ENCODE results near the gene MAPKBP1.

MAPKBP1 gene

DNA sequence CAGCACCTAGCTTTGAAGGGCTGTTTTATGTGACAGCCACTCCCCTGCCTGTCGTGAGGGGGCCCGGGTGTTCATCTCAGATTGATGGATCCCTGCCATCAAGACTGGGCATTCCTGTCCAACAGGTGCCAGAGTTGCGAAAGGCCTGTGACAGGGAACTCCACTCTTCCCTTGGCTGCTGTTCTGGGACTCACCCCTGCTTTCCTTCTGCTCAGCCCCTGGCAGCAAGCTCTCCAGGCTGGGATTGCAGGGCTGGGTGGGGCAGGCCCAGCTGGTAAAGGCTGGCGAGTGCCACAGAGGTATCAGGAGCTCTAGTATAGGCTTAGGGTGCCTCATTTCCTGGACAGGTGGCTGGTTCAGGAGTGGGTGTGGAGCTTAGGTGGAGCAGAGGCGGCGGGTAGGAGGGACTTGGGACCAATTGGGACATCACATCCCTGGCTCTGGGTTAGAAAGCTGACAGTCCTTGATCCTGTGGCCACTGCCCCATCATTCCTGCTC lies 64.2 kb downstream of the MAPKBP1 start, which contains the start of gene PLA2G4B:
TSS of gene PLA2G4B (plus strand) at position 448 of the 498 bp plus-strand sequence. CDS start 67 bp downstream, outside the sequence.
- TF ChIP-seq, protein P1, sequence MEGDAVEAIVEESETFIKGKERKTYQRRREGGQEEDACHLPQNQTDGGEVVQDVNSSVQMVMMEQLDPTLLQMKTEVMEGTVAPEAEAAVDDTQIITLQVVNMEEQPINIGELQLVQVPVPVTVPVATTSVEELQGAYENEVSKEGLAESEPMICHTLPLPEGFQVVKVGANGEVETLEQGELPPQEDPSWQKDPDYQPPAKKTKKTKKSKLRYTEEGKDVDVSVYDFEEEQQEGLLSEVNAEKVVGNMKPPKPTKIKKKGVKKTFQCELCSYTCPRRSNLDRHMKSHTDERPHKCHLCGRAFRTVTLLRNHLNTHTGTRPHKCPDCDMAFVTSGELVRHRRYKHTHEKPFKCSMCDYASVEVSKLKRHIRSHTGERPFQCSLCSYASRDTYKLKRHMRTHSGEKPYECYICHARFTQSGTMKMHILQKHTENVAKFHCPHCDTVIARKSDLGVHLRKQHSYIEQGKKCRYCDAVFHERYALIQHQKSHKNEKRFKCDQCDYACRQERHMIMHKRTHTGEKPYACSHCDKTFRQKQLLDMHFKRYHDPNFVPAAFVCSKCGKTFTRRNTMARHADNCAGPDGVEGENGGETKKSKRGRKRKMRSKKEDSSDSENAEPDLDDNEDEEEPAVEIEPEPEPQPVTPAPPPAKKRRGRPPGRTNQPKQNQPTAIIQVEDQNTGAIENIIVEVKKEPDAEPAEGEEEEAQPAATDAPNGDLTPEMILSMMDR (IDR thresholded peaks at IDR 0.05; ENCODE audit: low read length, missing control alignments) = no peak
- no peak within 1 kb of the TSS for H3K4me3 ChIP-seq (replicated peaks; ENCODE audit: low read depth, low read length)
- DNase-seq (ENCODE audit: low read depth) = no peak

DNA sequence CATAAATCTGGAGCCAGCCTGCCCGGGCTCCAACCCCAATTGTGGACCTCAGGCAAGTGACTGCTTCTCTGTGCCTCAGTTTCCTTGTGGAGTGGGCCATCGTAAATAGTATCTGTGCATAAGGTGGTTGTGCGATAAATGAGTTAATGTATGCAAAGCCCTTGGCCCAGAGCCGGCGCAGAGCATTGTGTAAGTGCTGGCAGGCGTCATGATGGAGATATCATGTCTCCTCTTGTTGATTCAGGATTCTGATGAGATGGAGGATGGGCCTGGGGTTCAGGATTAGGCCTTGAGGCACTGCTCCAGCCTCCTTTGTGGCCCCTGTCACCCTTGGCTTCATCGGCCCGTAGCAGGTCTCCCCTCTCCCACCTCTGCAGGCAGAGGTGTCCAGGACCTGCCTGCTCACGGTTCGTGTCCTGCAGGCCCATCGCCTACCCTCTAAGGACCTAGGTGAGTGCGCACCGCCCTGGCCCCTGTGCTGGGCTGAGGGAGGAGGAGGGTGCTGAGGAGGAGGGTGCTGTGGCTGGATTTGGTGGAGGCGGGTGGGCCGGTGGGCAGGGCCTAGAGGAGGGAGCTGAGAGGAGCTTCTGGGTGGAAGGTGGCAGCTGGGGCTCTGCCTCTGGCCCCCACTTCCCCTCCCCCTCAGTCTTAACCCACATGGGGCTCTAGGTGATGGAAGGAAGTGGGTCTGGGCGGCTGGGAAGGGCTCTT lies 65.7 kb downstream of the MAPKBP1 start:
- H3K4me3 ChIP-seq (replicated peaks; ENCODE audit: low read depth, low read length) = no peak overlapping the region
- DNase-seq (ENCODE audit: low read depth) = no peak
- TF ChIP-seq, protein P1 (IDR thresholded peaks at IDR 0.05; ENCODE audit: low read length, missing control alignments) = no peak

DNA sequence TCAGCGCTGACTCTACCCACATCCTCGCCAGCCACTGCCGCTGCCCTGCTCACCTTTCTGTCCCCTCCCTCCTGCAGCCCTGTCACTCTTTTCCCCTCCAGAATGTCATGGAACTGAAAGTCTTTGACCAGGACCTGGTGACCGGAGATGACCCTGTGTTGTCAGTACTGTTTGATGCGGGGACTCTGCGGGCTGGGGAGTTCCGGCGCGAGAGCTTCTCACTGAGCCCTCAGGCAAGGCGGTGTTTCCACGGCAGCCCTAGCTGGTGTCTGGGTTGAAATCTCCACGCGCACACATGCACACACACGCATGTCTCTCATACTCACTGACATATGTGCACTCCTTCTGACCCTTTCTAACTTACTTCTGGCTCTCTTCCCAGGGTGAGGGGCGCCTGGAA lies 66.4 kb downstream of the MAPKBP1 start:
- TF ChIP-seq, protein P1 (IDR thresholded peaks at IDR 0.05; ENCODE audit: low read length, missing control alignments) = no peak
- DNase-seq (ENCODE audit: low read depth) = no peak
- no peak overlapping the region for H3K4me3 ChIP-seq (replicated peaks; ENCODE audit: low read depth, low read length)

DNA sequence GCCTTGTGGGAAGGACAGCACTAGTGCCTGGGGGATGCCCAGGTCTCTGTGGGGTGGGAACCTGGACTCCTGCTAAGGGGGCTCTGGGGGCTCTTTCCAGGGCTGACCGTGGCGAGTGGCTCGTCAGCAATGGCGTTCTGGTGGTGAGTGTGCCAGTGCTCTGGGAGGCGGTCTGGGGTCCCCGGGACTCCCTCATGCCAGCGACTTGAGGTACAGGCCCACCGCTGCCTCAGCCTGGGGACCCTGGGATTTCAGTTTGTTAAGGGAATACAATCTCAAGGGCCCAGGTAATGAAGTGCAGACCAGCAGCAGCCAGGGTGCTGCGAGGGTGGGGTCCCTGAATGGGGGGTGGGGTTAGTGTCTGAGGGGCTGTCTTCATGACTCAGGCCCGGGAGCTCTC lies 66.8 kb downstream of the MAPKBP1 start:
- no peak for DNase-seq (ENCODE audit: low read depth)
- no peak overlapping the region for H3K4me3 ChIP-seq (replicated peaks; ENCODE audit: low read depth, low read length)
- TF ChIP-seq, protein P1 (IDR thresholded peaks at IDR 0.05; ENCODE audit: low read length, missing control alignments) = no peak

DNA sequence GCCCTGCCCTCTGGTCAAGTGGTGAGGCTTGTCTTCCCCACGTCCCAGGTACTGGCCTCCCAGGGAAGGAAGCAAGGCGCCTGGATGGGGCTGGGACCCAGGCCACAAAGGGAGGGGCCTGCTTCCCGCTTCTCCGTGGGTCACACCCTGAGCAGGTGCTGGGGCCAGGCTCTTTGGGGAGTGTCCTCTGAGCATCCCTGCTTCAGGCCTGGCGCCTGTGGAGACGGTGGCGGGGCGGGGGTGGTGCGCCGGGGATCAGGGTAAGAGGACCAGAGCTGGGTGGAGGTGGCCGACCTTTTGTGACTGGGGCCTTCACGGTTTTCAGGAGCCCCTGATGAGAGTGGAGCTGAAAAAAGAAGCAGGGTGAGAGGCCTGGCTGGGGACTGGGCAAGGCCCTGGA lies 67.9 kb downstream of the MAPKBP1 start:
- H3K4me3 ChIP-seq (replicated peaks; ENCODE audit: low read depth, low read length) = no peak overlapping the region
- TF ChIP-seq, protein P1 (IDR thresholded peaks at IDR 0.05; ENCODE audit: low read length, missing control alignments) = no peak
- no peak for DNase-seq (ENCODE audit: low read depth)

DNA sequence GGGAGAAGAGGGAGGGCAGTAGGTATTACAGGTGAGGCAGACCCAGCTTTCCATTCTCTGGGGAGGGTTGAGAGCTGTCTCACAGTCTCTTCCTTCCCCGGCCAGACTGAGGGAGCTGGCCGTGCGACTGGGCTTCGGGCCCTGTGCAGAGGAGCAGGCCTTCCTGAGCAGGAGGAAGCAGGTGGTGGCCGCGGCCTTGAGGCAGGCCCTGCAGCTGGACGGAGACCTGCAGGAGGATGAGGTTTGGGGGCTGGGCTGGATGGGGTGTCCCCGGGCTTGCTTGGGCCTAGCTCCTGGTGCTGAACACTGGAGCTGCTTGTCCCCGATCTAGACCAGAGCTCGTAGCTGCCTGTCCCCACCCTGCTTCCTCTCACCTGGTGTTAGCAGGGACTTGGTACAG lies 69.3 kb downstream of the MAPKBP1 start:
- H3K4me3 ChIP-seq (replicated peaks; ENCODE audit: low read depth, low read length) = no peak overlapping the region
- TF ChIP-seq, protein P1 (IDR thresholded peaks at IDR 0.05; ENCODE audit: low read length, missing control alignments) = no peak
- no peak for DNase-seq (ENCODE audit: low read depth)

DNA sequence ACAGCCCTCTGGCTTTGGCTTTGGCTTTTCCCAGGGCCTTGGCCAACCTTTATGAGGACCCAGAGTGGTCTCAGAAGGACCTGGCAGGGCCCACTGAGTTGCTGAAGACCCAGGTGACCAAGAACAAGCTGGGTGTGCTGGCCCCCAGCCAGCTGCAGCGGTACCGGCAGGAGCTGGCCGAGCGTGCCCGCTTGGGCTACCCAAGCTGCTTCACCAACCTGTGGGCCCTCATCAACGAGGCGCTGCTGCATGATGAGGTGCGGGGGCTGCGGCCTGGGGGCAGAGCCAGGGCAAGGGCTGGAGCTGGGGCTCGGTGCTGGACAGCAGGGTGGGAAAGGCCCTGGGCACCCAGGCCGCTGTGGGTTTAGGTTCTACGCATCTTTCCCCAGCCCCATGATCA lies 70.5 kb downstream of the MAPKBP1 start:
- H3K4me3 ChIP-seq (replicated peaks; ENCODE audit: low read depth, low read length) = no peak overlapping the region
- TF ChIP-seq, protein P1 (IDR thresholded peaks at IDR 0.05; ENCODE audit: low read length, missing control alignments) = no peak
- DNase-seq (ENCODE audit: low read depth) = no peak

Data from fibroblast of pulmonary artery (primary cell).